ENCODE data around the gene KPNA5. TPM values are rescaled to one million over a fixed set of nuclear protein-coding genes. Genes with fewer than 3 reads are reported as not detected.

KPNA5 gene
- total and polyA plus RNA-seq, 2 of the 8 experiments (the other 6 are each of a cell fraction or from before 2014, with no cell fraction given) = 2.0 to 9.7 TPM

DNA sequence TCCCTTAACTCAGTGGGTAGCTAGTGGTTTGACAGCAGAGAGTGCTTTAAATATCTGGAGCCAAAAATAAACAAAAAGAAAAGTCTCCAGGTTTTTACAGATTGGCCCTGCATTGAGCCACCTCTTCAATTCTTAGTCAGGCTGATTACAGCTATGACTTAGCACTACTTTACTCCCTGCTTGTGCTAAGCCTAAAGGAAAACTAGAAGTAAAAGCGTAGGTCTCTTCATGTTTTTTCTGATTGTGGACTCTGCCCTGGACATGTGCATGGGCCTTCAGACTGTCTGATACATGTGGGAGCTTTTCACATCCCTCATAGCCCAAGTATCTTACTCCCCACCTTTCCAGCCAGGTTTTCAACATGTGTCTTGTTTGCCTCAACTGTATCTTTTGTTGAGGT lies 33.3 kb downstream of the KPNA5 start:
- Histone ChIP-seq H3K4me2 (ENCODE audit: insufficient read depth in 1 of 2, low read depth in 2 of 2, low read length in 2 of 2) (no peak overlapping the region), H4K5ac (ENCODE audit: insufficient read length, low read depth, low read length) (no peak overlapping the region), H3K4ac (replicated peaks; ENCODE audit: insufficient read length, low read depth, low read length) (no peak overlapping the region), H3K27me3 (replicated peaks in 1 of 4; ENCODE audit: control insufficient read depth in 3 of 4, extremely low read depth in 1 of 4, insufficient read depth in 3 of 4, low read length in 3 of 4) (no peaks in the 10 kb centered on the region), H3K79me2 (ENCODE audit: control insufficient read depth in 1 of 2, insufficient read depth in 2 of 2, low read length in 2 of 2) (no peaks in the 10 kb centered on the region), H2AK5ac (ENCODE audit: low read depth, low read length) (no peak overlapping the region), H3K18ac (ENCODE audit: extremely low read depth, low read length) (no peak overlapping the region), H4K8ac (ENCODE audit: extremely low read depth, insufficient read depth, low read length) (no peak overlapping the region), H2BK5ac (ENCODE audit: low read depth, low read length) (no peak overlapping the region), H3K27ac (ENCODE audit: low read depth, low read length) (no peak overlapping the region), H3K56ac (replicated peaks; ENCODE audit: insufficient read length, low read depth, low read length) (no peak overlapping the region), H3K23me2 (ENCODE audit: low read depth, low read length) (no peaks in the 10 kb centered on the region), H2BK15ac (ENCODE audit: low read length) (no peak overlapping the region), H2BK12ac (ENCODE audit: low read depth, low read length) (no peak overlapping the region), H3K79me1 (ENCODE audit: low read depth, low read length) (no peaks in the 10 kb centered on the region), H3K4me3 (ENCODE audit: extremely low read depth in 1 of 4, insufficient read depth in 2 of 4, low read depth in 3 of 4, low read length in 4 of 4) (no peak overlapping the region), H4K91ac (replicated peaks; ENCODE audit: insufficient read length, low read length) (no peak overlapping the region), H3K9ac (replicated peaks in 1 of 4; ENCODE audit: extremely low read depth in 1 of 4, low read depth in 3 of 4, low read length in 3 of 4) (no peak overlapping the region; a peak in 1 of 7 replicates), H2BK120ac (replicated peaks; ENCODE audit: low read depth, low read length) (no peak overlapping the region), H2BK20ac (ENCODE audit: low read length) (no peak overlapping the region), H4K20me1 (replicated peaks in 1 of 2; ENCODE audit: control insufficient read depth in 1 of 2, insufficient read depth in 2 of 2, low read length in 2 of 2) (no peaks in the 10 kb centered on the region), H3K14ac (ENCODE audit: insufficient read length) (no peak overlapping the region), H3K23ac (ENCODE audit: insufficient read length) (no peak overlapping the region), H2AFZ (ENCODE audit: low read length) (no peak overlapping the region), H3K4me1 (replicated peaks in 1 of 4; ENCODE audit: control insufficient read depth in 3 of 4, insufficient read depth in 4 of 4, low read length in 3 of 4) (no peaks in the 10 kb centered on the region), H3K36me3 (ENCODE audit: control insufficient read depth in 2 of 4, insufficient read depth in 4 of 4, low read length in 3 of 4) (peaks cover 0 to 36% (median 12%) of the 10 kb centered on the region in 4 experiments; a peak in 7 of 8 replicates), H3K9me3 (ENCODE audit: insufficient read depth in 2 of 2, low read depth in 1 of 2, low read length in 1 of 2) (0 out of 4 replicates have a peak, but pooled peaks cover 0 to 2% of the 10 kb centered on the region in 2 experiments)
- 82% methylated on average over 1 of the region's 1 CpG; no CpG with 5 or more reads in 1 of the 2 experiments for WGBS, 2 experiments (ENCODE audit: extremely low coverage in 1 of 2, insufficient coverage in 1 of 2, insufficient read length in 1 of 2, insufficient replicate concordance in 2 of 2, low coverage in 1 of 2, low lambda C conversion rate in 2 of 2, missing lambda C conversion rate in 1 of 2)
- no peak for DNase-seq (ENCODE audit: low read depth in 1 of 2, low spot score in 2 of 2)
- ChIA-PET CTCF (ENCODE audit: partially characterized antibody) (interaction anchor here (0.6 to 1.2 kb wide), 2 partner anchors 83 to 1029 kb away, joined by 3 to 5 read pairs; no protein-coding TSS in a partner anchor), POLR2A (ENCODE audit: partially characterized antibody) (no interaction called here)
- FAIRE-seq = no peak
- no peak for TF ChIP-seq JUN (IDR thresholded peaks at IDR 0.05; ENCODE audit: low read depth, low read length)
- TF ChIP-seq EZH2 (IDR thresholded peaks at IDR 0.05; ENCODE audit: low read depth, low read length, severe bottlenecking) = no peak
